AML-193 (cell line): ENCODE data around the gene CDH4.
"Not testable (repeated sequence)": the region's sequence is repeated elsewhere in the genome, so short reads cannot be mapped to it uniquely, and the experiment has no call there.

Source experiments
- DNase-seq, 2 experiments: peaks; one replicate each; lab custom pipeline; 2025; lab: John Stamatoyannopoulos, UW

Gene CDH4

GRCh38 chr20:61932199-61932592, 680.1 kb downstream of the CDH4 start:
- no peak for DNase-seq

DNA sequence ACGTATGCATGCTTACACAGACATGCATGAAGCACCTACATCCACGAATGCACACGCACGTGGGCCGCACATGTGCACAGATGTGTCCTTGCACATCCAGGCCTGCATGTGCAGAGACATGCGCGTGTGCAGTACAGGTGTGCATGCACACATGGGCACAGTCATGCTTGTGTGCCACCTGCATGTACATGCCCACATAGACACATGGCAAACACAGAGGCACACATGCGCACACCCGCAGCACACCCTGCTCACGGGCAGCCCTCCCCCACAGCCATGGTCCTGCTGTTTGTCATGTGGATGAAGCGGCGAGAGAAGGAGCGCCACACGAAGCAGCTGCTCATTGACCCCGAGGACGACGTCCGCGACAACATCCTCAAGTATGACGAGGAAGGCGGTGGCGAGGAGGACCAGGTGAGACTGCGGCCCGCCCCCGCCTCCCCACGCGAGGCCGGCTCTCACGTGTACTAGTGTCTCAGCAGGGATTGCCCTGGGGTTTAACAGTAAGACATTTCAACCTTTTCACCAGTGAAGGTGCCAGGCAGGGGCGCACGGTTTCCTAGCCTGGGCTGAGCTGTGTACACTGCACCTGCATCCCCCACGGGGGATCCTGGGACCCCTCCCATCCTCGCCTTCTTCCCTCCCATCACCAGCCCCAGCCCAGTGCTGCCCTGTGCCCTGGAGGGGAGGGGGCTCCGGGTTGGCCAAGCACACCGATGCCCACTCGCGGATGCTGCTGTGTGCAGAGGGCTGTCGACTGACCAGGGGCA, 680.8 kb downstream of the CDH4 start:
- no peak for DNase-seq

GRCh38 chr20:61933481-61933950, 681.5 kb downstream of the CDH4 start:
- no peak for DNase-seq

- no peak for DNase-seq
Observed at GRCh38 chr20:61933951-61934715, 682.1 kb downstream of the CDH4 start.

DNA sequence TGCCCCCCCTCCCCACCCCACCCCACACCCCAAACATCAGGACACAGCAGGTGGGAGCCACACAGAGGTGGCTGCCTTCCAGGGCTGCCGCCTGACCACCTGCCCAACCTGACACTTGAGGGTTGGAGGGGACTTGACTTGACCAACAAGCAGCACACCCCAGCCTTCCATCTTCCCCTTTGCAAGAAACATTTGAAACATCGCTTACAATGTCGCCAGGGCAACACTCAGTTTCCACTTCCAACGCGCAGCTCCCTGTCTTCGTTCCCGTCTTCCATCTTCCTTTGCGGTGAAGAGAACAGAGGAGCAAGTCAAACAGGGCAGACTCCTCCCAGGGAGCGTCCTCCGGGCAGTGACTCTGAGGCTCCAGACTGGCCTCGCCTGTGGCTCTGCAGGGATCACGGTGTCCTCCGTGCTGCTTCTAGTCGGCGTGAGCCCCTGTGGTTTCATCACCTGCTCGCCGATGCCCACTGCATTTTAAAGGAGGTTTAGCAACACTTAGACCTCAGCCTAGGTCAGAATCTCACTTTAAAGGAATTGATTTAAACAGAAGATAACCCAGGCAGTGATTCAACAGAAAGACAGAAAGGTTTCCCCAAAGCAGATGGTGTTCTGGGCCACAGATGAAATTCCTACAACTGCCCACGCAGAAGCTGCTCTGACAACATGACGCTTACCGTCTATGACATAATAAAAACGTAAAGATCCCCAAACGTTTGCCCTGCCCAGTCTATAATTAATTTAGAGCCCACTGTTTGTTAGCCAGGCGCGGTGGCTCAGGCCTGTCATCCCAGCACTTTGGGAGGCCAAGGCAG, 682.9 kb downstream of the CDH4 start:
- no peak for DNase-seq

DNA sequence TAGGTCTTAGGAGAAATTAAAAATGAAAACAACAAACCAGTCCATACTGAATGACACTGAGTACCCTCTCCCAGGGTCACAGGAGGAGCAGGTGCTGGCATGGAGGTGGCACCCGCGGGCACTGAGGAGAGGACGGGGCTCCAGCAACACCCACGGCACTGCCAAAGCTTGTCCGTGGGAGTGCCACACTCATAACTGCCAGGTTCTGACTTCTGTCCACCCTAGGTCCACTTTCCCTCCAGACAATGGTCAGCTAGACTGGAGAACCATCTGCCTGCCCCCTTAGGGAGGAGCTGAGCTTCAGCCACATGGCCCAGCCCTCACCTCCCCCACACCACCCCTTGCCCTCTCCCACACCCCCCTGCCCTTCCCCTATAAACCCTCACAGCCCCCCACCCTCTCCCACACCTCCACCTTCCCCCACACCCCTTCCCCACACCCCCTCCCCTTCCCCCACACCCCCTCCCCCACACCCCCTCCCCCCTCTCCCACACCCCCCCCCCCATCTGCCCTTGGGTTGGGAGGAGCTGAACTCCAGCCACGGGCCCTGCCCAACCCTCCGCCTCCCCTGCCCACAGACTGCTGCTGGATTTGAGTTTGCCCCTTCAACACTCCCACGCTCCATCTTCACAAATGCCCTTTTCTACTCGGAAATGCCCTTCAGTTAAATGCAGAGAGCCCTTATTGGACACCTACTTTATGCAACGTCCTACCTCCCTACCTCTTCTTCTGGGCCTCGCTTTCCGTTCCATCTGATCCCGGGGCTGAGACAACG, 684.1 kb downstream of the CDH4 start:
- no peak for DNase-seq

DNA sequence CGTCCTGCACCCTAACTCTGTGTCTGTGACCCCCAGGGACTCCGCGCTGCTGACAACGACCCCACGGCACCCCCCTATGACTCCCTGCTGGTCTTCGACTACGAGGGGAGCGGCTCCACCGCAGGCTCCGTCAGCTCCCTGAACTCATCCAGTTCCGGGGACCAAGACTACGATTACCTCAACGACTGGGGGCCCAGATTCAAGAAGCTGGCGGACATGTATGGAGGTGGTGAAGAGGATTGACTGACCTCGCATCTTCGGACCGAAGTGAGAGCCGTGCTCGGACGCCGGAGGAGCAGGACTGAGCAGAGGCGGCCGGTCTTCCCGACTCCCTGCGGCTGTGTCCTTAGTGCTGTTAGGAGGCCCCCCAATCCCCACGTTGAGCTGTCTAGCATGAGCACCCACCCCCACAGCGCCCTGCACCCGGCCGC, 684.7 kb downstream of the CDH4 start:
- DNase-seq: no peak

GRCh38 chr20:61937146-61937962, 685.3 kb downstream of the CDH4 start:
- DNase-seq: no peak

- no peak for DNase-seq
Observed at GRCh38 chr20:61937963-61938838, 686.1 kb downstream of the CDH4 start.

DNA sequence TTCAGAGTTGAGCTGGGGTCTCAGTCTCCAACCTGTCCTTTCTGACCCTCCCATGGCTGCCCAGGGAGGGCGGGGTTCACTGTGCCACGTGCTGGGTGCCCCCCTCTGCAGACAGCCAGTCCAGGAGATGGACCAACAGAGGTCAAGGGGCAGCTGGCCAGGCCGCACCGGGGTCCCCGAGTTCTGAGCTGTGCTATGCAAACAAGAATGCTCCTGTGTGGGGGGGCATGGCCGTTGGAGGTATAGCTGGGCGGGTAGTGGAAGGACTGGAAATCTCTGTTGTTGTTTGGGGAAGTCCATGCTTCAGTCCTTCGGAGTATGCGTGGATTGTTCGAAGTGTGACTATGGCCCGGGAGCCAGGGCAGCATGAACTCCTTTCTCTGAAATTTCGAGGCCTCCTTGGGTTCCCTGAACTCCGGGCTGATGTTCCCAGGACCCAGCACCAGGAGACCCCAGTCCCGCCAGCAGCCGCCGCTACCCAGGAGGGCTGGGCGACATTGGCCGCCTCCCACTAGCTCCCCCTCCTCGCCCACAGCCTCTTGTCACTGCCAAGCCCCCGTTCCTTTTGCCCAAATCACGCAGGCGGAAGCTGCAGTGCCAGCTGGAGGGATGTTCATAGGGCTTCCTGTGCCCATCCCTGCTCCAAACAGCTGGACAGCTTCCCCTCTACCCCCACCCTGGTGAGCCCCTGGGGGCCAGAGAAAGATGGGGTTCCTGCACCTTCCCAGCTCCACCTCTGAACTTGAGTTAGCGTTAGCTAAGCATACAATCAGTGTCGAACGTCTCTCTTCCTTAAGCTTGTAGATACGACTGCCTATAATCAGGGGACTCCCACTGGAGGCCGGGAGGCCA, 687.0 kb downstream of the CDH4 start:
- no peak for DNase-seq

GRCh38 chr20:61939691-61940360, 687.8 kb downstream of the CDH4 start:
- DNase-seq: no peak

DNA sequence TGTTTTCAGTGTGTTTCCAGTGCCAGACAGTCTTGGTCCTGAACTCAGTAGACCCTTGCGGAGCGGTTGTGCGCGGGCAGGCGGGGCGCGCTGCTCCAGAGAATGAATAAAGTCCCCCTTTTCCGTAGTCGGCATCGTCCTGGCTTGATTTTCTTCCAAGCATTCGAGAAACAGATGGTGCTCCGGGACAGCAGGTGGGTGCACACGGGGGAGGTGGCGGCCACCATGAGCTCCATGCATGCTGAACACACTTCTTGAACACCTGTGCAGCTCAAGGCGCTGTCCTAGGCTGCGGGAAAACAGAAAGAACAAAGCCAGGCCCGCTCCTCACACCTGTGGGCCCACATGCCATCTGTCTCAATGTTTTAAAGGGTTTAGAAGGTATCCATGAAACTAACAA, 688.4 kb downstream of the CDH4 start:
- DNase-seq: no peak

DNA sequence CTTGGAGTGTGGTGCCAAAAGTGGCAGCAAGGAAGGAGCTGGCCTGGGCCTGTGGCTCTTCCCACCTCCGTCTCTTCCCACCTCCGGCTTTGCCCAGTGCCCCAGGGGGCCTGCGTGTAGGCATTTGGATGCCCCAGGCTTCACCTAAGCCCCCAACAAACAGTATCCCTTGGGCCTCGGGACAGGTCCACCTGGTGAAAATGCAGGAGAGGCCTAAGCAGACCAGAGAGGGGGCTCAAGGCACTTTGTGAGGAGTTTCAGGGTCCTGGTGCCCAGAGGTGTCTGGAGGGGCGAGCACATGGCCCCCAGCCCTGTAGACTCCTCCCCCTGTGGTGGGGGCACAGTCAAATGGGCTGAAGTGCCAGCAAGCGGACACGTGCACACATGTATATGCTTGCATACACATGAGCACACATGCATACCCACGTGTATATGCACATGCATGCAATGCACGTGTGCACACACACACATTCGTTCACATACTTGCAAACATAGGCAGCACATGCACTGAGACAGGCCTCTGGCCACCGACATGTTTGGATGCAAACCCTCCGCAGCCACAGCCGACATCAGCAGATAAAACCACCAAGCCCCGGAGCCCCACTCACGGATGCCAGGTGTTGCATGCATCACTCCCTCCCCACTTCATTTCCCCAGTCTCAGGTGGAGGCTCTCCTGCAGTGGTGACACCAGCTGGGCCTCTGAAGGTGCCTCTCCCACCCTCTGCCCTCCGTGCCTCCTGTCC, 689.1 kb downstream of the CDH4 start:
- DNase-seq: no peak

GRCh38 chr20:61941721-61942405, 689.8 kb downstream of the CDH4 start:
- DNase-seq: no peak

GRCh38 chr20:61942526-61942925, 690.5 kb downstream of the CDH4 start:
- no peak for DNase-seq

DNA sequence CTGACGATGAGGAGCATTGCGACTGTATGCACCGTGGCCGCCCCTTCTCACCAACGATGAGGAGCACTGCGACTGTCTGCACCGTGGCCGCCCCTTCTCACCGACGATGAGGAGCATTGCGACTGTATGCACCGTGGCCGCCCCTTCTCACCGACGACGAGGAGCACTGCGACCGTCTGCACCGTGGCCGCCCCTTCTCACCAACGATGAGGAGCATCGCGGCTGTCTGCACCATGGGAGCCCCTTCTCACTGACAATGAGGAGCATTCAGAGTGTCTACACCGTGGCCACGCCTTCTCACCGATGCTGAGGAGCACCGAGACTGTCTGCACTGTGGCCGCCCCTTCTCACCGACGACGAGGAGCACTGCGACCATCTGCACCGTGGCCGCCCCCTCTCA, 692.9 kb downstream of the CDH4 start:
- not testable (repeated sequence) for DNase-seq

DNA sequence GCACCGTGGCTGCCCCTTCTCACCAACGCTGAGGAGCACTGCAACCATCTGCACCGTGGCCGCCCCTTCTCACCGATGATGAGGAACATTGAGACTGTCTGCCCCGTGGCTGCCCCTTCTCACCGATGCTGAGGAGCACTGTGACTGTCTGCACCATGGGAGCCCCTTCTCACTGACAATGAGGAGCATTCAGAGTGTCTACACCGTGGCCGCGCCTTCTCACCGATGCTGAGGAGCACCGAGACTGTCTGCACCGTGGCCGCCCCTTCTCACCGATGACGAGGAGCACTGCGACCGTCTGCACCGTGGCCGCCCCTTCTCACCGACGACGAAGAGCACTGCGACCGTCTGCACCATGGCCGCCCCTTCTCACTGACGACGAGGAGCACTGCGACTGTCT, 693.4 kb downstream of the CDH4 start:
- not testable (repeated sequence) for DNase-seq
